ENCODE measurements around the gene MTCL1. TPM values are rescaled to one million over a fixed set of nuclear protein-coding genes. Genes with fewer than 3 reads are reported as not detected.

Gene MTCL1
- total and polyA plus RNA-seq, 9 of the 15 experiments (the other 6 are each of a cell fraction or from before 2014, with no cell fraction given): 0.21 to 7.4 (median 3.7) TPM

DNA sequence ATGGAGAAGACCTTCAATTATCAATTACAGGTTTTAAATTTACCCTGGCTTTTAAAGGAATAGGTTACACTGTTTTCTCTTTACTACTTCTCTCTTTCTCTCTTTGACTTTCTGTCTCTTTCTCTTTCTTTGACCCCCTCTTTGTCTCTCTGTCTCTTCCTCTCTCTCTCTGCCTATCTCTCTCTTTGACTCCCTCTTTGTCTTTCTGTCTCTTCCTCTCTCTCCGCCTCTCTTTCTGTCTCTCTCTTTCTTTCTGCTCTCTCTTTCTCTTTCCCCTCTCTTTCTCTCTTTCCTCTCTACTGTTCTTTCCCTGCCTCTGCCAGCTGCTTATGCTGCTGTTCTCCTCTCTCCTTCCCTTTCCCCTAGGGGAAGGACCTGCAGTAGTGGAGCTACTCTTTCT is 175.7 kb downstream of the MTCL1 start (continued):
- TF ChIP-seq ASH1L (IDR thresholded peaks at IDR 0.05; ENCODE audit: borderline replicate concordance, low read depth, partially characterized antibody) (no peak), CTBP1 (IDR thresholded peaks at IDR 0.05; ENCODE audit: borderline replicate concordance) (no peak), MIER1 (IDR thresholded peaks at IDR 0.05; ENCODE audit: low read depth) (no peak), TSC22D4 (tag; IDR thresholded peaks at IDR 0.05) (no peak), EP400 (IDR thresholded peaks at IDR 0.05) (no peak), EWSR1 (IDR thresholded peaks at IDR 0.05; ENCODE audit: borderline replicate concordance, low read depth, partially characterized antibody) (no peak), SMARCA4 (IDR thresholded peaks at IDR 0.05) (0 out of 2 replicates have a peak, but pooled peaks have one; percentile 20), HDAC1 (IDR thresholded peaks at IDR 0.05) (no peak), SLC30A9 (CRISPR knock-in tag; IDR thresholded peaks at IDR 0.05) (no peak), HCFC1 (IDR thresholded peaks at IDR 0.05; ENCODE audit: low read depth, low read length) (no peak), HMGXB4 (CRISPR knock-in tag; IDR thresholded peaks at IDR 0.05) (no peak), CHD1 (IDR thresholded peaks at IDR 0.05; ENCODE audit: low read length) (no peak), NR2F6 (CRISPR knock-in tag; IDR thresholded peaks at IDR 0.05) (no peak), POLR2B (IDR thresholded peaks at IDR 0.05; ENCODE audit: low read depth, partially characterized antibody) (no peak), OTX1 (CRISPR knock-in tag; IDR thresholded peaks at IDR 0.05) (0 out of 2 replicates have a peak, but pooled peaks have one; percentile 46), EHMT2 (IDR thresholded peaks at IDR 0.05) (peak; percentile 75), BRCA1 (IDR thresholded peaks at IDR 0.05) (no peak), BRCA1 (CRISPR knock-in tag; IDR thresholded peaks at IDR 0.05) (no peak), VEZF1 (CRISPR knock-in tag; IDR thresholded peaks at IDR 0.05) (no peak), PHB (CRISPR knock-in tag; IDR thresholded peaks at IDR 0.05) (no peak), E2F3 (CRISPR knock-in tag; IDR thresholded peaks at IDR 0.05) (no peak), ZNF764 (CRISPR knock-in tag; IDR thresholded peaks at IDR 0.05; ENCODE audit: low read depth) (no peak), LARP7 (IDR thresholded peaks at IDR 0.05) (peak; percentile 79; the same call in 1 of the 2 replicates), NFE2L1 (tag; IDR thresholded peaks at IDR 0.05; ENCODE audit: borderline replicate concordance, low read depth) (no peak), ILF3 (IDR thresholded peaks at IDR 0.05; ENCODE audit: borderline replicate concordance) (no peak), ZNF217 (CRISPR knock-in tag; IDR thresholded peaks at IDR 0.05) (no peak), SRSF9 (IDR thresholded peaks at IDR 0.05; ENCODE audit: borderline replicate concordance, low read depth, low read length) (no peak)
- TF ChIP-seq, protein P1, sequence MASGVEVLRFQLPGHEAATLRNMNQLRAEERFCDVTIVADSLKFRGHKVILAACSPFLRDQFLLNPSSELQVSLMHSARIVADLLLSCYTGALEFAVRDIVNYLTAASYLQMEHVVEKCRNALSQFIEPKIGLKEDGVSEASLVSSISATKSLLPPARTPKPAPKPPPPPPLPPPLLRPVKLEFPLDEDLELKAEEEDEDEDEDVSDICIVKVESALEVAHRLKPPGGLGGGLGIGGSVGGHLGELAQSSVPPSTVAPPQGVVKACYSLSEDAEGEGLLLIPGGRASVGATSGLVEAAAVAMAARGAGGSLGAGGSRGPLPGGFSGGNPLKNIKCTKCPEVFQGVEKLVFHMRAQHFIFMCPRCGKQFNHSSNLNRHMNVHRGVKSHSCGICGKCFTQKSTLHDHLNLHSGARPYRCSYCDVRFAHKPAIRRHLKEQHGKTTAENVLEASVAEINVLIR (CRISPR knock-in tag; IDR thresholded peaks at IDR 0.05): no peak

Data from K562 (cell line).